HepG2 (cell line): ENCODE data around the gene SLA2. TPM values are rescaled to one million over a fixed set of nuclear protein-coding genes. Genes with fewer than 3 reads are reported as not detected.
A peak's percentile ranks its signal among the peaks of the same experiment; 100 is the strongest.

Experiments used
- ATAC-seq: fragments of 200-7000 bp; cut with Tn5 transposase; 3 replicates; pipeline ENCODE4 v1.9.1; 2020; ENCODE audit warnings: mild to moderate bottlenecking, moderate library complexity
- BruUV-seq: library from RNA; stranded (reverse); fragments of 400-500 nt; replicated peaks from 2 replicates; lab custom pipeline; 2021; lab: Mats Ljungman, UMichigan
- CTCF ChIA-PET: fragments of 300-600 bp; formaldehyde crosslinking; extraction: SDS; loops from one replicate; lab custom pipeline; 2021; ENCODE audit warnings: low total read pairs, inconsistent platforms, low intra/inter-chr PET ratio; lab: Yijun Ruan, JAX
- POLR2A ChIA-PET: fragments of 350-600 bp; sonication (Branson Sonifier 250); formaldehyde crosslinking; loops from one replicate; lab custom pipeline; 2020; ENCODE audit warnings: antibody characterized with exemption, inconsistent platforms; lab: Yijun Ruan, JAX
- DNase-seq: peaks from one replicate; pipeline ENCODE4 v3.0.0-alpha.2; 2015; ENCODE audit warnings: low spot score
- FAIRE-seq: peaks from 3 replicates; lab custom pipeline; 2011; peaks lifted over from hg19 to GRCh38; lab: Jason Lieb, UNC
- H2AFZ ChIP-seq: one replicate; pipeline ENCODE4 v1.6.1; 2011; ENCODE audit warnings: low read length, inconsistent platforms
- H3K27ac ChIP-seq: fragments of 300-600 bp; 3 replicates; pipeline ENCODE4 v1.8.0; 2011; ENCODE audit warnings: mixed run types, mild to moderate bottlenecking, mixed read lengths, low read length, inconsistent platforms; ENCODE audit not compliant: insufficient read depth; ENCODE audit errors: extremely low read length
- H3K27me3 ChIP-seq, 2 experiments: fragments of 200-600 bp in 1 of 2; 2 replicates in 1 of 2; 3 replicates in 1 of 2; pipeline versions ENCODE4 v1.6.0 to v1.8.0; 2011; ENCODE audit warnings: low read length in 2 of 2, mild to moderate bottlenecking in 2 of 2, moderate library complexity in 2 of 2, inconsistent platforms in 1 of 2; ENCODE audit not compliant: insufficient read depth in 2 of 2, control insufficient read depth in 1 of 2
- H3K36me3 ChIP-seq, 2 experiments: fragments of 200-600 bp in 1 of 2; replicated peaks in 1 of 2; 2 replicates in 1 of 2; 3 replicates in 1 of 2; pipeline versions ENCODE4 v1.5.1 to v1.8.0; 2011; ENCODE audit warnings: low read length in 2 of 2, inconsistent platforms in 1 of 2; ENCODE audit not compliant: insufficient read depth in 2 of 2, control insufficient read depth in 1 of 2
- H3K4me1 ChIP-seq: 2 replicates; pipeline ENCODE4 v1.5.1; 2012; ENCODE audit warnings: low read length, inconsistent platforms; ENCODE audit not compliant: insufficient read depth
- H3K4me2 ChIP-seq: 2 replicates; pipeline ENCODE4 v1.6.0; 2011; ENCODE audit warnings: low read depth, low read length, inconsistent platforms
- H3K4me3 ChIP-seq, 3 experiments: fragments of 200-600 bp in 1 of 3; sonication (generic), shearing (Covaris generic) in 1 of 3; replicated peaks in 1 of 3; 2 replicates each; pipeline ENCODE4 v1.5.1; 2011 to 2016; ENCODE audit warnings: low read length in 3 of 3, inconsistent platforms in 2 of 3, low read depth in 2 of 3, mild to moderate bottlenecking in 2 of 3, control low read depth in 1 of 3, mixed read lengths in 1 of 3; ENCODE audit not compliant: insufficient read depth in 1 of 3
- H3K79me2 ChIP-seq: one replicate; pipeline ENCODE4 v1.6.1; 2011; ENCODE audit warnings: low read length, inconsistent platforms; ENCODE audit not compliant: insufficient read depth
- H3K9ac ChIP-seq: 2 replicates; pipeline ENCODE4 v1.6.0; 2011; ENCODE audit warnings: mild to moderate bottlenecking, low read depth, low read length, inconsistent platforms; ENCODE audit not compliant: insufficient read depth
- H3K9me3 ChIP-seq: 2 replicates; pipeline ENCODE4 v1.5.1; 2012; ENCODE audit warnings: mild to moderate bottlenecking, low read length
- H4K20me1 ChIP-seq: 2 replicates; pipeline ENCODE4 v1.6.0; 2011; ENCODE audit warnings: inconsistent platforms, mild to moderate bottlenecking, low read length, moderate library complexity; ENCODE audit not compliant: insufficient read depth
- ASH2L ChIP-seq: fragments of 300-600, 200-600 bp; sonication (generic); IDR thresholded peaks from 2 replicates; pipeline ENCODE4 v1.7.0; 2017; ENCODE audit warnings: low read depth, mild to moderate bottlenecking, moderate library complexity, mixed read lengths, low read length; ENCODE audit not compliant: insufficient read length
- FOXJ3 ChIP-seq: sonication (generic); formaldehyde crosslinking; IDR thresholded peaks from 2 replicates; pipeline ENCODE4 v1.4.0; 2020; ENCODE audit warnings: missing genetic modification reagents, mild to moderate bottlenecking, borderline replicate concordance
- GZF1 ChIP-seq: sonication (generic); formaldehyde crosslinking; IDR thresholded peaks from 2 replicates; pipeline ENCODE4 v1.5.1; 2020; ENCODE audit warnings: mild to moderate bottlenecking, missing genetic modification reagents
- JUN ChIP-seq: sonication (generic); formaldehyde crosslinking; IDR thresholded peaks from 2 replicates; pipeline ENCODE4 v1.4.0; 2020; ENCODE audit warnings: mild to moderate bottlenecking, missing genetic modification reagents
- KAT8 ChIP-seq: IDR thresholded peaks from 2 replicates; pipeline ENCODE4 v1.6.1; 2016; ENCODE audit warnings: missing genetic modification reagents, missing compliant biosample characterization
- PHB2 ChIP-seq: fragments of 450-650 bp; IDR thresholded peaks from 2 replicates; pipeline ENCODE4 v1.6.1; 2018; ENCODE audit not compliant: partially characterized antibody
- PHF20 ChIP-seq: sonication (generic); formaldehyde crosslinking; IDR thresholded peaks from 2 replicates; pipeline ENCODE4 v1.5.0; 2020; ENCODE audit warnings: mild to moderate bottlenecking, missing genetic modification reagents
- RFXAP ChIP-seq: sonication (generic); formaldehyde crosslinking; IDR thresholded peaks from 2 replicates; pipeline ENCODE4 v1.4.0; 2020; ENCODE audit warnings: missing genetic modification reagents, borderline replicate concordance
- ZNF20 ChIP-seq: sonication (generic); formaldehyde crosslinking; IDR thresholded peaks from 2 replicates; pipeline ENCODE4 v1.4.0; 2020; ENCODE audit warnings: mild to moderate bottlenecking, moderate library complexity, missing genetic modification reagents
- ZNF225 ChIP-seq: sonication (generic); formaldehyde crosslinking; IDR thresholded peaks from 2 replicates; pipeline ENCODE4 v1.4.0; 2020; ENCODE audit warnings: mild to moderate bottlenecking, missing genetic modification reagents
- ZNF460 ChIP-seq: sonication (generic); formaldehyde crosslinking; IDR thresholded peaks from 2 replicates; pipeline ENCODE4 v1.5.1; 2020; ENCODE audit warnings: missing genetic modification reagents, mild to moderate bottlenecking, borderline replicate concordance
- ZNF512 ChIP-seq: sonication (generic); formaldehyde crosslinking; IDR thresholded peaks from 2 replicates; pipeline ENCODE4 v1.4.0; 2020; ENCODE audit warnings: mild to moderate bottlenecking, missing genetic modification reagents
- ZNF703 ChIP-seq: sonication (generic); formaldehyde crosslinking; IDR thresholded peaks from 2 replicates; pipeline ENCODE4 v1.5.1; 2020; ENCODE audit warnings: missing genetic modification reagents, mild to moderate bottlenecking, moderate library complexity, borderline replicate concordance
- ZNF710 ChIP-seq: sonication (generic); formaldehyde crosslinking; IDR thresholded peaks from 2 replicates; pipeline ENCODE4 v1.5.0; 2020; ENCODE audit warnings: mild to moderate bottlenecking, missing genetic modification reagents, borderline replicate concordance
- ZNF781 ChIP-seq: sonication (generic); formaldehyde crosslinking; IDR thresholded peaks from 2 replicates; pipeline ENCODE4 v1.5.1; 2020; ENCODE audit warnings: borderline replicate concordance, mild to moderate bottlenecking, missing genetic modification reagents; ENCODE audit errors: not compliant biosample characterization
- ZNF878 ChIP-seq: sonication (generic); formaldehyde crosslinking; IDR thresholded peaks from 2 replicates; pipeline ENCODE4 v1.8.1; 2023; ENCODE audit warnings: mild to moderate bottlenecking, missing genetic modification reagents, moderate library complexity
- WGBS: methylation state at CpG from one replicate; pipeline ENCODE4 v1.1.6; 2017; ENCODE audit warnings: low lambda C conversion rate; 5-methylcytosine and 5-hydroxymethylcytosine counted together
- in situ Hi-C: cut with HindIII; loops from 2 replicates; pipeline ENCODE4 v1.10.0; 2017; ENCODE audit warnings: low pct_unique_long_range_greater_than_20kb; ENCODE audit not compliant: extremely low pct_ligation_motif_present
- intact Hi-C: fragments of 100-400 bp; cut with micrococcal nuclease; formaldehyde crosslinking; loops from one replicate; pipeline ENCODE4 v1.10.0; 2022; ENCODE audit not compliant: unreplicated experiment
- polyA plus RNA-seq, 8 experiments: library from polyadenylated mRNA; depleted of rRNA in 3 of 8; stranded (reverse) in 7 of 8; unstranded in 1 of 8; fragments of >200 nt; fragmentation: Illumina TruSeq in 4 of 8; extraction: Trizol in 4 of 8; gene quantifications; 2 replicates each; pipeline versions ENCODE4 v1.2.1 to v1.2.3, GENCODE V29; 2011 to 2016; ENCODE audit warnings: low read depth in 4 of 8, missing spikeins in 1 of 8, mixed read lengths in 1 of 8; ENCODE audit not compliant: insufficient read depth in 1 of 8
- total RNA-seq, 5 experiments: library from RNA; depleted of rRNA; stranded (reverse); fragments of >200 nt; fragmentation: Illumina TruSeq; extraction: Trizol; gene quantifications; 2 replicates each; pipeline ENCODE4 v1.2.3, GENCODE V29; 2016; ENCODE audit warnings: low read depth in 1 of 5
- TF ChIP-seq, protein P1 (sequence below): IDR thresholded peaks from 2 replicates; pipeline ENCODE4 v1.6.1; 2012; ENCODE audit warnings: low read length, improper control_type of control experiment

SLA2 gene
- total and polyA plus RNA-seq, 2 of the 13 experiments (the other 11 are each of a cell fraction or from before 2014, with no cell fraction given) = 1.6 to 3.6 TPM

DNA sequence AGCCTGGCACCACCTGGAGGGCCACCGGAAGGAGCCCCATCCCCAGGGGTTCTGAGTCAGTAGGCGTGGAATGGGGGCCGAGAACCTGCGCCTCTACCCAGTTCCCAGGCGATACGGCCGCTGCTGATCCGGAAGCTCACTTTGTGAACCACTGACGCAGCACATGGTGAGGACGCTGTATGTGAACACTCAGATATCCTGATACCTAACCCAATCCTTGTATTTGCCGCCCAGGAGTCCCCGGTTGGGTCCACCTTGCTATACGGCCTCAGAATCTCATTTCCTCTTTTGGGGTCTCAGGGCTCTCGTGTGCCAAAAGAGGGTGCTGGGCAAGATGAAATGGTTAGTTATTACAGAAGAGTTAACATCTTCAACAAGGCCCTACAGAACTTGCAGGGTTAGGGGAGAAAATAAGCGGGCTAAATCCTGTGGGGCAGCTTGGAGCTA, 41.0 kb downstream of the SLA2 start (continued):
- TF ChIP-seq, protein P1, sequence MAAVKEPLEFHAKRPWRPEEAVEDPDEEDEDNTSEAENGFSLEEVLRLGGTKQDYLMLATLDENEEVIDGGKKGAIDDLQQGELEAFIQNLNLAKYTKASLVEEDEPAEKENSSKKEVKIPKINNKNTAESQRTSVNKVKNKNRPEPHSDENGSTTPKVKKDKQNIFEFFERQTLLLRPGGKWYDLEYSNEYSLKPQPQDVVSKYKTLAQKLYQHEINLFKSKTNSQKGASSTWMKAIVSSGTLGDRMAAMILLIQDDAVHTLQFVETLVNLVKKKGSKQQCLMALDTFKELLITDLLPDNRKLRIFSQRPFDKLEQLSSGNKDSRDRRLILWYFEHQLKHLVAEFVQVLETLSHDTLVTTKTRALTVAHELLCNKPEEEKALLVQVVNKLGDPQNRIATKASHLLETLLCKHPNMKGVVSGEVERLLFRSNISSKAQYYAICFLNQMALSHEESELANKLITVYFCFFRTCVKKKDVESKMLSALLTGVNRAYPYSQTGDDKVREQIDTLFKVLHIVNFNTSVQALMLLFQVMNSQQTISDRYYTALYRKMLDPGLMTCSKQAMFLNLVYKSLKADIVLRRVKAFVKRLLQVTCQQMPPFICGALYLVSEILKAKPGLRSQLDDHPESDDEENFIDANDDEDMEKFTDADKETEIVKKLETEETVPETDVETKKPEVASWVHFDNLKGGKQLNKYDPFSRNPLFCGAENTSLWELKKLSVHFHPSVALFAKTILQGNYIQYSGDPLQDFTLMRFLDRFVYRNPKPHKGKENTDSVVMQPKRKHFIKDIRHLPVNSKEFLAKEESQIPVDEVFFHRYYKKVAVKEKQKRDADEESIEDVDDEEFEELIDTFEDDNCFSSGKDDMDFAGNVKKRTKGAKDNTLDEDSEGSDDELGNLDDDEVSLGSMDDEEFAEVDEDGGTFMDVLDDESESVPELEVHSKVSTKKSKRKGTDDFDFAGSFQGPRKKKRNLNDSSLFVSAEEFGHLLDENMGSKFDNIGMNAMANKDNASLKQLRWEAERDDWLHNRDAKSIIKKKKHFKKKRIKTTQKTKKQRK = no peak
- no peak for TF ChIP-seq ZNF460 (CRISPR knock-in tag)
- no peak for TF ChIP-seq FOXJ3

- no peak overlapping the region for H3K27ac ChIP-seq
- in situ Hi-C loops (no loop called here), intact Hi-C loops (no loop called here)
- POLR2A ChIA-PET = interaction anchor here (1.0 to 1.4 kb wide), 2 partner anchors 9 to 10 kb away, joined by 3 read pairs; no protein-coding TSS in a partner anchor
- H3K4me3 ChIP-seq = no peak overlapping the region
- FAIRE-seq (no peak), ATAC-seq (no peak), DNase-seq (no peak)
- H3K4me2 ChIP-seq = no peak overlapping the region
- WGBS = 27% methylated on average over 1 of the region's 1 CpG
- no peaks in the 10 kb centered on the region; a peak in 1 of 5 replicates for H3K27me3 ChIP-seq
- CTCF ChIA-PET = no interaction called here
- H3K9me3 ChIP-seq = no peaks in the 10 kb centered on the region
- H4K20me1 ChIP-seq = no peaks in the 10 kb centered on the region
- H3K9ac ChIP-seq = no peak overlapping the region
- H3K36me3 ChIP-seq = no peaks in the 10 kb centered on the region
- peaks cover 27% of the 10 kb centered on the region for H3K4me1 ChIP-seq
- H3K79me2 ChIP-seq = peaks cover 9% of the 10 kb centered on the region
- H2AFZ ChIP-seq = peak overlapping the region; percentile 3
- BruUV-seq = no TSS peak
- TF ChIP-seq JUN (CRISPR knock-in tag) (no peak), RFXAP (CRISPR knock-in tag) (no peak), KAT8 (no peak), GZF1 (CRISPR knock-in tag) (no peak), ZNF225 (no peak), ZNF710 (CRISPR knock-in tag) (no peak), ZNF878 (no peak), ASH2L (no peak), ZNF781 (CRISPR knock-in tag) (no peak), PHF20 (CRISPR knock-in tag) (no peak), ZNF703 (CRISPR knock-in tag) (no peak), ZNF20 (CRISPR knock-in tag) (no peak), PHB2 (no peak), ZNF512 (CRISPR knock-in tag) (no peak)
These were observed 44.5 kb downstream of the SLA2 start for GRCh38 chr20:36601540-36601939.
